KMS-11 (cell line): ENCODE data around the gene SCTR.
A peak's percentile ranks its signal among the peaks of the same experiment; 100 is the strongest.

Source experiments
- H2AFZ ChIP-seq: fragments of 200-600 bp; sonication (generic); 2 replicates; pipeline ENCODE4 v1.6.1; 2016; ENCODE audit warnings: antibody characterized with exemption, mixed run types, low read depth
- H3K27ac ChIP-seq: fragments of 200-600 bp; sonication (generic); 2 replicates; pipeline ENCODE4 v1.6.1; 2016; ENCODE audit warnings: mild to moderate bottlenecking, mixed run types
- H3K27me3 ChIP-seq: fragments of 200-600 bp; sonication (generic); 2 replicates; pipeline ENCODE4 v1.6.1; 2017; ENCODE audit warnings: mild to moderate bottlenecking, low read depth, mixed run types, moderate library complexity; ENCODE audit not compliant: insufficient read depth
- H3K36me3 ChIP-seq: fragments of 200-600 bp; sonication (generic); 2 replicates; pipeline ENCODE4 v1.6.1; 2017; ENCODE audit warnings: mild to moderate bottlenecking, mixed run types; ENCODE audit not compliant: insufficient read depth
- H3K4me1 ChIP-seq: fragments of 200-600 bp; sonication (generic); 2 replicates; pipeline ENCODE4 v1.6.1; 2016; ENCODE audit warnings: mild to moderate bottlenecking, low read depth, mixed run types; ENCODE audit not compliant: poor library complexity, severe bottlenecking
- H3K4me2 ChIP-seq: fragments of 200-600 bp; sonication (generic); 2 replicates; pipeline ENCODE4 v1.7.0; 2016; ENCODE audit warnings: mild to moderate bottlenecking, mixed run types
- H3K4me3 ChIP-seq: fragments of 200-600 bp; sonication (generic); IDR thresholded peaks from 2 replicates; pipeline ENCODE4 v1.6.1; 2017; ENCODE audit warnings: low read depth, low read length, mixed read lengths; ENCODE audit not compliant: insufficient read depth
- H3K79me2 ChIP-seq: fragments of 200-600 bp; sonication (generic); 2 replicates; pipeline ENCODE4 v1.6.1; 2016; ENCODE audit warnings: low read depth, mixed run types; ENCODE audit not compliant: insufficient read depth
- H3K9ac ChIP-seq: fragments of 200-600 bp; sonication (generic); 2 replicates; pipeline ENCODE4 v1.6.1; 2016; ENCODE audit warnings: mild to moderate bottlenecking, mixed run types
- H4K20me1 ChIP-seq: fragments of 200-600 bp; sonication (generic); 2 replicates; pipeline ENCODE4 v1.6.1; 2016; ENCODE audit warnings: mild to moderate bottlenecking, mixed run types; ENCODE audit not compliant: insufficient read depth
- CTCF ChIP-seq: fragments of 200-600 bp; sonication (generic); conservative IDR thresholded peaks from 2 replicates; pipeline ENCODE4 v1.6.1; 2017; ENCODE audit warnings: low read depth, mild to moderate bottlenecking, antibody characterized with exemption, low read length, moderate library complexity, mixed read lengths

SCTR gene

GRCh38 chr2:119548516-119549120 is 24.3 kb upstream of the SCTR start:
- Histone ChIP-seq H3K9ac (no peak overlapping the region), H3K4me3 (no peak overlapping the region), H3K27ac (no peak overlapping the region), H3K4me1 (no peaks in the 10 kb centered on the region), H3K79me2 (no peaks in the 10 kb centered on the region), H3K36me3 (no peaks in the 10 kb centered on the region), H4K20me1 (no peaks in the 10 kb centered on the region), H2AFZ (no peak overlapping the region), H3K4me2 (no peak overlapping the region), H3K27me3 (no peaks in the 10 kb centered on the region)
- TF ChIP-seq CTCF, result no peak

DNA sequence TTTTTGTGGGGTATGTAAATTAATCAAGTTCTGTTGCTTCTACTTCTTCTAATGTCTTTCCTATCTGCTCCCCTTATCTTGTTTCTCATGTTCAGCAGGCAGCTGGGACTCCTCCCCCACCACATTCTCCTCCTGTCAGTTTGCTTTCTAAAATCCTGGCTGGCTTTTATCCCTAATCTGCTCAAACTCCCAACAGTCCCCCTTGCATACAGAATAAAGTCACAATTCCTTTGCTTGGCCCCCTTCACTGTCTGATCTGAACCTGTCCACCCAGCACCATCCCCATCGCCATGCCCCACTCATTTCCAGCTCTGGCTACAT is 22.1 kb upstream of the SCTR start:
- H4K20me1 ChIP-seq, result no peaks in the 10 kb centered on the region
- TF ChIP-seq CTCF, result no peak
- H3K4me1 ChIP-seq, result no peaks in the 10 kb centered on the region
- H3K9ac ChIP-seq, result no peak overlapping the region
- no peak overlapping the region for H3K4me2 ChIP-seq
- no peak overlapping the region for H2AFZ ChIP-seq
- no peaks in the 10 kb centered on the region for H3K27me3 ChIP-seq
- H3K79me2 ChIP-seq, result no peaks in the 10 kb centered on the region
- H3K27ac ChIP-seq, result no peak overlapping the region
- H3K36me3 ChIP-seq, result no peaks in the 10 kb centered on the region
- no peak overlapping the region for H3K4me3 ChIP-seq

GRCh38 chr2:119545754-119546446 is 21.6 kb upstream of the SCTR start:
- no peaks in the 10 kb centered on the region for H3K79me2 ChIP-seq
- H3K36me3 ChIP-seq, result no peaks in the 10 kb centered on the region
- H3K4me1 ChIP-seq, result no peaks in the 10 kb centered on the region
- H2AFZ ChIP-seq, result no peak overlapping the region
- no peak overlapping the region for H3K27ac ChIP-seq
- no peaks in the 10 kb centered on the region for H3K27me3 ChIP-seq
- no peak overlapping the region for H3K4me3 ChIP-seq
- H3K4me2 ChIP-seq, result no peak overlapping the region
- H4K20me1 ChIP-seq, result no peaks in the 10 kb centered on the region
- no peak for TF ChIP-seq CTCF
- no peak overlapping the region for H3K9ac ChIP-seq

GRCh38 chr2:119544939-119545475 is 20.7 kb upstream of the SCTR start:
- H3K4me1 ChIP-seq, result no peaks in the 10 kb centered on the region
- no peak overlapping the region for H3K27ac ChIP-seq
- no peaks in the 10 kb centered on the region for H3K36me3 ChIP-seq
- no peaks in the 10 kb centered on the region for H3K27me3 ChIP-seq
- H3K4me3 ChIP-seq, result no peak overlapping the region
- no peaks in the 10 kb centered on the region for H4K20me1 ChIP-seq
- peak overlapping the region; percentile 39; the same call in 1 of the 2 replicates for H3K4me2 ChIP-seq
- H2AFZ ChIP-seq, result no peak overlapping the region
- H3K79me2 ChIP-seq, result no peaks in the 10 kb centered on the region
- no peak overlapping the region for H3K9ac ChIP-seq
- TF ChIP-seq CTCF, result no peak
